ENCODE data around the gene RPL36A. TPM values are rescaled to one million over a fixed set of nuclear protein-coding genes. Genes with fewer than 3 reads are reported as not detected.

Gene RPL36A
- total and polyA plus RNA-seq, 2 of the 13 experiments (the other 11 are each of a cell fraction or from before 2014, with no cell fraction given): 1,152 to 1,716 TPM

DNA sequence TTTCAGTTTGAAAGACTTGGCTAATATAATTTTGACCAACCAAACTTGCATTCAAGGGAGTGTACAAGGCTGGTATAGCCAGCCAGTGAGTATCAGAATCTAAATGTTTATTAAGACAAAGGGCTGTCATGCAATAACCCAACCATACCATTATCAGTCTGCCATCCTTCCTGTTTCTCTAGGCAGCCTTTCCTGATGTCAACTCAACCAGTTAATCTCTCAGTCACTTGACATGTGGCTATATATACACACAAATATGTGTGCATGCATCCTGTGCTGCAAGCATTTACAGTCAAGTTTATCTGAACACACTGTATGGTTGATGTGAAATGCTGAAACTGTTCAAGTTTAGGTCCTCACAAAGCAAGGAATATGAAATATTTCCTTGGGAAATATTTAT, 22.0 kb upstream of the RPL36A start:
- H3K27me3 ChIP-seq (ENCODE audit: control insufficient read depth in 1 of 2, insufficient read depth in 2 of 2, low read length in 2 of 2): no peaks in the 10 kb centered on the region
- in situ Hi-C loops (cut with HindIII; ENCODE audit: extremely low pct_ligation_motif_present, low pct_unique_long_range_greater_than_20kb) (no loop called here), intact Hi-C loops (cut with micrococcal nuclease; ENCODE audit: unreplicated experiment) (no loop called here)
- DNase-seq (ENCODE audit: low spot score): no peak
- ChIA-PET CTCF (ENCODE audit: low intra/inter-chr PET ratio, low total read pairs) (no interaction called here), POLR2A (no interaction called here)
- H4K20me1 ChIP-seq (ENCODE audit: insufficient read depth, low read length): no peaks in the 10 kb centered on the region
- H3K4me1 ChIP-seq (ENCODE audit: insufficient read depth, low read length): no peaks in the 10 kb centered on the region
- H3K36me3 ChIP-seq (replicated peaks in 1 of 2; ENCODE audit: control insufficient read depth in 1 of 2, insufficient read depth in 2 of 2, low read length in 2 of 2): no peaks in the 10 kb centered on the region
- FAIRE-seq: no peak
- H3K4me3 ChIP-seq (replicated peaks in 1 of 3; ENCODE audit: insufficient read depth in 1 of 3, low read depth in 2 of 3, low read length in 3 of 3): no peak overlapping the region
- no TSS peak for BruUV-seq (replicated peaks)
- no peak overlapping the region for H2AFZ ChIP-seq (ENCODE audit: low read length)
- H3K4me2 ChIP-seq (ENCODE audit: low read depth, low read length): no peak overlapping the region
- H3K9me3 ChIP-seq (ENCODE audit: low read length): no peaks in the 10 kb centered on the region
- no peak overlapping the region for H3K27ac ChIP-seq (ENCODE audit: extremely low read length, insufficient read depth, low read length)
- H3K9ac ChIP-seq (ENCODE audit: insufficient read depth, low read depth, low read length): no peak overlapping the region
- ATAC-seq: no peak
- no peaks in the 10 kb centered on the region for H3K79me2 ChIP-seq (ENCODE audit: insufficient read depth, low read length)
- TF ChIP-seq ZKSCAN8 (CRISPR knock-in tag; IDR thresholded peaks at IDR 0.05; ENCODE audit: borderline replicate concordance): no peak
- no peak for TF ChIP-seq PCBP1 (IDR thresholded peaks at IDR 0.05; ENCODE audit: borderline replicate concordance, low read depth, low read length)
- TF ChIP-seq SPEN (CRISPR knock-in tag; IDR thresholded peaks at IDR 0.05; ENCODE audit: low read depth): no peak
- TF ChIP-seq TBX2 (CRISPR knock-in tag; IDR thresholded peaks at IDR 0.05; ENCODE audit: borderline replicate concordance): no peak
- TF ChIP-seq, protein P1, sequence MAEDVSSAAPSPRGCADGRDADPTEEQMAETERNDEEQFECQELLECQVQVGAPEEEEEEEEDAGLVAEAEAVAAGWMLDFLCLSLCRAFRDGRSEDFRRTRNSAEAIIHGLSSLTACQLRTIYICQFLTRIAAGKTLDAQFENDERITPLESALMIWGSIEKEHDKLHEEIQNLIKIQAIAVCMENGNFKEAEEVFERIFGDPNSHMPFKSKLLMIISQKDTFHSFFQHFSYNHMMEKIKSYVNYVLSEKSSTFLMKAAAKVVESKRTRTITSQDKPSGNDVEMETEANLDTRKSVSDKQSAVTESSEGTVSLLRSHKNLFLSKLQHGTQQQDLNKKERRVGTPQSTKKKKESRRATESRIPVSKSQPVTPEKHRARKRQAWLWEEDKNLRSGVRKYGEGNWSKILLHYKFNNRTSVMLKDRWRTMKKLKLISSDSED (CRISPR knock-in tag; IDR thresholded peaks at IDR 0.05): no peak
- no peak for TF ChIP-seq CREB1 (IDR thresholded peaks at IDR 0.05)
- no peak for TF ChIP-seq CREB1 (CRISPR knock-in tag; IDR thresholded peaks at IDR 0.05)
- TF ChIP-seq CAMTA2 (CRISPR knock-in tag; IDR thresholded peaks at IDR 0.05; ENCODE audit: borderline replicate concordance): no peak
- TF ChIP-seq, protein P2, sequence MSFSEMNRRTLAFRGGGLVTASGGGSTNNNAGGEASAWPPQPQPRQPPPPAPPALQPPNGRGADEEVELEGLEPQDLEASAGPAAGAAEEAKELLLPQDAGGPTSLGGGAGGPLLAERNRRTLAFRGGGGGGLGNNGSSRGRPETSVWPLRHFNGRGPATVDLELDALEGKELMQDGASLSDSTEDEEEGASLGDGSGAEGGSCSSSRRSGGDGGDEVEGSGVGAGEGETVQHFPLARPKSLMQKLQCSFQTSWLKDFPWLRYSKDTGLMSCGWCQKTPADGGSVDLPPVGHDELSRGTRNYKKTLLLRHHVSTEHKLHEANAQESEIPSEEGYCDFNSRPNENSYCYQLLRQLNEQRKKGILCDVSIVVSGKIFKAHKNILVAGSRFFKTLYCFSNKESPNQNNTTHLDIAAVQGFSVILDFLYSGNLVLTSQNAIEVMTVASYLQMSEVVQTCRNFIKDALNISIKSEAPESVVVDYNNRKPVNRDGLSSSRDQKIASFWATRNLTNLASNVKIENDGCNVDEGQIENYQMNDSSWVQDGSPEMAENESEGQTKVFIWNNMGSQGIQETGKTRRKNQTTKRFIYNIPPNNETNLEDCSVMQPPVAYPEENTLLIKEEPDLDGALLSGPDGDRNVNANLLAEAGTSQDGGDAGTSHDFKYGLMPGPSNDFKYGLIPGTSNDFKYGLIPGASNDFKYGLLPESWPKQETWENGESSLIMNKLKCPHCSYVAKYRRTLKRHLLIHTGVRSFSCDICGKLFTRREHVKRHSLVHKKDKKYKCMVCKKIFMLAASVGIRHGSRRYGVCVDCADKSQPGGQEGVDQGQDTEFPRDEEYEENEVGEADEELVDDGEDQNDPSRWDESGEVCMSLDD (CRISPR knock-in tag; IDR thresholded peaks at IDR 0.05; ENCODE audit: borderline replicate concordance): no peak
- no peak for TF ChIP-seq ZNF446 (CRISPR knock-in tag; IDR thresholded peaks at IDR 0.05)
- TF ChIP-seq HMGA1 (CRISPR knock-in tag; conservative IDR thresholded peaks at IDR 0.05): no peak
- no peak for TF ChIP-seq IRF2 (CRISPR knock-in tag; IDR thresholded peaks at IDR 0.05)
- no peak for TF ChIP-seq ZNF543 (CRISPR knock-in tag; IDR thresholded peaks at IDR 0.05)
- TF ChIP-seq HCFC1 (IDR thresholded peaks at IDR 0.05; ENCODE audit: low read depth, low read length): no peak
- TF ChIP-seq FOSL2 (CRISPR knock-in tag; IDR thresholded peaks at IDR 0.05): no peak
- TF ChIP-seq, protein P3, sequence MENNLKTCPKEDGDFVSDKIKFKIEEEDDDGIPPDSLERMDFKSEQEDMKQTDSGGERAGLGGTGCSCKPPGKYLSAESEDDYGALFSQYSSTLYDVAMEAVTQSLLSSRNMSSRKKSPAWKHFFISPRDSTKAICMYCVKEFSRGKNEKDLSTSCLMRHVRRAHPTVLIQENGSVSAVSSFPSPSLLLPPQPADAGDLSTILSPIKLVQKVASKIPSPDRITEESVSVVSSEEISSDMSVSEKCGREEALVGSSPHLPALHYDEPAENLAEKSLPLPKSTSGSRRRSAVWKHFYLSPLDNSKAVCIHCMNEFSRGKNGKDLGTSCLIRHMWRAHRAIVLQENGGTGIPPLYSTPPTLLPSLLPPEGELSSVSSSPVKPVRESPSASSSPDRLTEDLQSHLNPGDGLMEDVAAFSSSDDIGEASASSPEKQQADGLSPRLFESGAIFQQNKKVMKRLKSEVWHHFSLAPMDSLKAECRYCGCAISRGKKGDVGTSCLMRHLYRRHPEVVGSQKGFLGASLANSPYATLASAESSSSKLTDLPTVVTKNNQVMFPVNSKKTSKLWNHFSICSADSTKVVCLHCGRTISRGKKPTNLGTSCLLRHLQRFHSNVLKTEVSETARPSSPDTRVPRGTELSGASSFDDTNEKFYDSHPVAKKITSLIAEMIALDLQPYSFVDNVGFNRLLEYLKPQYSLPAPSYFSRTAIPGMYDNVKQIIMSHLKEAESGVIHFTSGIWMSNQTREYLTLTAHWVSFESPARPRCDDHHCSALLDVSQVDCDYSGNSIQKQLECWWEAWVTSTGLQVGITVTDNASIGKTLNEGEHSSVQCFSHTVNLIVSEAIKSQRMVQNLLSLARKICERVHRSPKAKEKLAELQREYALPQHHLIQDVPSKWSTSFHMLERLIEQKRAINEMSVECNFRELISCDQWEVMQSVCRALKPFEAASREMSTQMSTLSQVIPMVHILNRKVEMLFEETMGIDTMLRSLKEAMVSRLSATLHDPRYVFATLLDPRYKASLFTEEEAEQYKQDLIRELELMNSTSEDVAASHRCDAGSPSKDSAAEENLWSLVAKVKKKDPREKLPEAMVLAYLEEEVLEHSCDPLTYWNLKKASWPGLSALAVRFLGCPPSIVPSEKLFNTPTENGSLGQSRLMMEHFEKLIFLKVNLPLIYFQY (CRISPR knock-in tag; IDR thresholded peaks at IDR 0.05; ENCODE audit: borderline replicate concordance): no peak
- TF ChIP-seq, protein P4, sequence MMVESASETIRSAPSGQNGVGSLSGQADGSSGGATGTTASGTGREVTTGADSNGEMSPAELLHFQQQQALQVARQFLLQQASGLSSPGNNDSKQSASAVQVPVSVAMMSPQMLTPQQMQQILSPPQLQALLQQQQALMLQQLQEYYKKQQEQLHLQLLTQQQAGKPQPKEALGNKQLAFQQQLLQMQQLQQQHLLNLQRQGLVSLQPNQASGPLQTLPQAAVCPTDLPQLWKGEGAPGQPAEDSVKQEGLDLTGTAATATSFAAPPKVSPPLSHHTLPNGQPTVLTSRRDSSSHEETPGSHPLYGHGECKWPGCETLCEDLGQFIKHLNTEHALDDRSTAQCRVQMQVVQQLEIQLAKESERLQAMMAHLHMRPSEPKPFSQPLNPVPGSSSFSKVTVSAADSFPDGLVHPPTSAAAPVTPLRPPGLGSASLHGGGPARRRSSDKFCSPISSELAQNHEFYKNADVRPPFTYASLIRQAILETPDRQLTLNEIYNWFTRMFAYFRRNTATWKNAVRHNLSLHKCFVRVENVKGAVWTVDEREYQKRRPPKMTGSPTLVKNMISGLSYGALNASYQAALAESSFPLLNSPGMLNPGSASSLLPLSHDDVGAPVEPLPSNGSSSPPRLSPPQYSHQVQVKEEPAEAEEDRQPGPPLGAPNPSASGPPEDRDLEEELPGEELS (CRISPR knock-in tag; IDR thresholded peaks at IDR 0.05): no peak
